Gastrocnemius medialis (tissue), 4 donors: ENCODE measurements around the gene TRIO.

ENCODE experiments used
- POLR2A ChIP-seq, 2 donors: fragments of 450-650 bp; IDR thresholded peaks; one replicate each; pipeline ENCODE4 v1.6.1; 2017; ENCODE audit warnings: antibody characterized with exemption in 2 of 2, mild to moderate bottlenecking in 2 of 2, moderate library complexity in 2 of 2
- TF ChIP-seq, protein P1 (sequence below), 5 experiments: fragments of 450-650 bp in 3 of 5; fragments of 200-600 bp in 2 of 5; sonication (generic) in 2 of 5; IDR thresholded peaks in 4 of 5; conservative IDR thresholded peaks in 1 of 5; 1 replicate in 4 of 5; 2 replicates in 1 of 5; pipeline ENCODE4 v1.5.1; 2016 to 2019; ENCODE audit warnings: antibody characterized with exemption in 5 of 5, mild to moderate bottlenecking in 3 of 5, moderate library complexity in 3 of 5

DNA sequence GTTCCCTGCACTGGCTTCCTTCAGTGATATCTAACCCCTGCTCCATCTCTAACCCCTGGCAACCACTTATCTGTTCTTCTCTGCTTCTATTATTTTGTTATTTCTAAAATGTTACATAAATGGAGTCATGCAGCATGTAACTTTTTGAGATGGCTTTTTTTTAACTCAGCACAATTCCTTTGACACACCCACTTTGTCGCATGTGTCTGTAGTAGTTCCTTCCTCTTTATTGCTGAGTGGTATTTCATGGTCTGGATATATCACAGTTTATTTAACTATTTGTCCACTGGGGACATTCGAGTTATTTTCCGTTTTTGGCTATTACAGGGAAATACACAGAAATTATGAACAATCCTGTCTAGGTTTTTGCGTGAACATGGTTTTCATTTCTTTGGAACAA lies 200.2 kb downstream of the TRIO start:
- TF ChIP-seq POLR2A (IDR thresholded peaks at IDR 0.05), result no peak
- TF ChIP-seq, protein P1, sequence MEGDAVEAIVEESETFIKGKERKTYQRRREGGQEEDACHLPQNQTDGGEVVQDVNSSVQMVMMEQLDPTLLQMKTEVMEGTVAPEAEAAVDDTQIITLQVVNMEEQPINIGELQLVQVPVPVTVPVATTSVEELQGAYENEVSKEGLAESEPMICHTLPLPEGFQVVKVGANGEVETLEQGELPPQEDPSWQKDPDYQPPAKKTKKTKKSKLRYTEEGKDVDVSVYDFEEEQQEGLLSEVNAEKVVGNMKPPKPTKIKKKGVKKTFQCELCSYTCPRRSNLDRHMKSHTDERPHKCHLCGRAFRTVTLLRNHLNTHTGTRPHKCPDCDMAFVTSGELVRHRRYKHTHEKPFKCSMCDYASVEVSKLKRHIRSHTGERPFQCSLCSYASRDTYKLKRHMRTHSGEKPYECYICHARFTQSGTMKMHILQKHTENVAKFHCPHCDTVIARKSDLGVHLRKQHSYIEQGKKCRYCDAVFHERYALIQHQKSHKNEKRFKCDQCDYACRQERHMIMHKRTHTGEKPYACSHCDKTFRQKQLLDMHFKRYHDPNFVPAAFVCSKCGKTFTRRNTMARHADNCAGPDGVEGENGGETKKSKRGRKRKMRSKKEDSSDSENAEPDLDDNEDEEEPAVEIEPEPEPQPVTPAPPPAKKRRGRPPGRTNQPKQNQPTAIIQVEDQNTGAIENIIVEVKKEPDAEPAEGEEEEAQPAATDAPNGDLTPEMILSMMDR (IDR thresholded peaks at IDR 0.05 in 4 of 5, conservative IDR thresholded peaks at IDR 0.05 in 1 of 5), result no peak
